NCI-H748 (cell line): ENCODE results near the gene PPIF.

Experiments used
- DNase-seq: peaks from one replicate; lab custom pipeline; 2025; ENCODE audit not compliant: unreplicated experiment; lab: John Stamatoyannopoulos, UW

PPIF gene

GRCh38 chr10:79385392-79385795, 38.1 kb downstream of the PPIF start:
- DNase-seq = no peak

GRCh38 chr10:79385804-79386531, 38.7 kb downstream of the PPIF start:
- DNase-seq = no peak

GRCh38 chr10:79386637-79387465, 39.6 kb downstream of the PPIF start:
- no peak for DNase-seq

GRCh38 chr10:79387466-79387973, 40.3 kb downstream of the PPIF start:
- DNase-seq = no peak

GRCh38 chr10:79387974-79388850, 40.9 kb downstream of the PPIF start:
- DNase-seq = no peak

- no peak for DNase-seq
Observed at GRCh38 chr10:79390057-79390456, 42.8 kb downstream of the PPIF start.

GRCh38 chr10:79390551-79391229, 43.4 kb downstream of the PPIF start:
- no peak for DNase-seq

- no peak for DNase-seq
Observed at GRCh38 chr10:79391231-79392019, 44.2 kb downstream of the PPIF start.

GRCh38 chr10:79392020-79392398, 44.7 kb downstream of the PPIF start:
- DNase-seq = no peak

- DNase-seq = no peak
Observed at GRCh38 chr10:79392506-79393176, 45.4 kb downstream of the PPIF start.

GRCh38 chr10:79393221-79393923, 46.1 kb downstream of the PPIF start:
- DNase-seq = no peak

GRCh38 chr10:79393924-79394610, 46.8 kb downstream of the PPIF start:
- DNase-seq = no peak

- DNase-seq = no peak
Observed at GRCh38 chr10:79394664-79395063, 47.4 kb downstream of the PPIF start.

- DNase-seq = no peak
Observed at GRCh38 chr10:79396520-79396919, 49.3 kb downstream of the PPIF start.

- DNase-seq = no peak
Observed at GRCh38 chr10:79397051-79397450, 49.8 kb downstream of the PPIF start.

GRCh38 chr10:79397575-79398303, 50.5 kb downstream of the PPIF start:
- DNase-seq = no peak

GRCh38 chr10:79398642-79399041, 51.4 kb downstream of the PPIF start:
- DNase-seq = no peak
